Retinal pigment epithelial cell (primary cell): ENCODE results near the gene GPR62.

Experiments
- DNase-seq: peaks from one replicate; pipeline ENCODE4 v3.0.0-alpha.2; 2010; ENCODE audit warnings: low read depth
- H3K4me3 ChIP-seq: 2 replicates; pipeline ENCODE4 v1.5.1; 2011; ENCODE audit warnings: mild to moderate bottlenecking, low read length, control low read depth, moderate library complexity
- CTCF ChIP-seq: conservative IDR thresholded peaks from 2 replicates; pipeline ENCODE4 v1.5.1; 2011; ENCODE audit warnings: low read depth, low read length, control low read depth, inconsistent platforms

The GPR62 gene

DNA sequence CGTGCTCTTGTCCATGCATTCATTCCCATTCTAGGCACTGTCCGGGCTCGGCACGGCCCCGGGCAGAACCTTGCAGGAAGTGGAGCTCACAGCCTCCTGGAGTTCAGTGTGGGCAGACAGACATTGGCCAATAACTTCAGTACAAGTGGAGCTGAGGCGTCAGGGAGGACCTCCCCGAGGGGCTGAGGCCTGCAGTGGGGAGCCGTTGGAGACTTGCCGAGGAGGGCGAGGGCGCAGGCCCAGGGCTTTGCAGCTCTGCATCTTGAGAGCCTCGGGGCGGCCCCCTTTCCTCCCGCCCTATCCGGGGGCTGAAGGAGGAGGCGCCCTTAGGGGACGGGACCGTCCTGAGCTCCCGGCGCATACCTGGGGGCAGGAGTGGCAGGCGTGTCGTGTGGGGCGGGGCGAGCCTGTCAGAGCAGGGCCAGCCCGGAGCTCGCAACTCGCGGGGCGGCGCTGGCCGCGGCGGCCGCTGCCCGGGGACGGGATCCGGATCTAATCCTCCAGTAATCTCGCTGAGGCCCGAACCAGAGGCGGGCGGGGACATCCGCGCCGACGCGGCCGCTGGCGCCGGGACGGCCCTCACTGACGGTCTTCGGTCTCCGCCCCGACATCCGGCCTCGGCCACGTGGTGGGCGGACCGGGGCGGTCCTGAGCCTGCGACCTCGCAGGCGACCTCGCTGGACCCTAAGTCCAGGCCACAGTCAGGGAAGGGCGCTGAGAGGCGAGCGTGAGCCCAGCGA is 27.8 kb downstream of the GPR62 start, which contains the start of gene ACY1:
TSS of gene ACY1 (plus strand) at position 698 of the 740 bp plus-strand sequence. CDS start 530 bp downstream, outside the sequence.
- DNase-seq, result peak; percentile 78
- no peak for TF ChIP-seq CTCF
- H3K4me3 ChIP-seq, result peak within 1 kb of the TSS; percentile 49

DNA sequence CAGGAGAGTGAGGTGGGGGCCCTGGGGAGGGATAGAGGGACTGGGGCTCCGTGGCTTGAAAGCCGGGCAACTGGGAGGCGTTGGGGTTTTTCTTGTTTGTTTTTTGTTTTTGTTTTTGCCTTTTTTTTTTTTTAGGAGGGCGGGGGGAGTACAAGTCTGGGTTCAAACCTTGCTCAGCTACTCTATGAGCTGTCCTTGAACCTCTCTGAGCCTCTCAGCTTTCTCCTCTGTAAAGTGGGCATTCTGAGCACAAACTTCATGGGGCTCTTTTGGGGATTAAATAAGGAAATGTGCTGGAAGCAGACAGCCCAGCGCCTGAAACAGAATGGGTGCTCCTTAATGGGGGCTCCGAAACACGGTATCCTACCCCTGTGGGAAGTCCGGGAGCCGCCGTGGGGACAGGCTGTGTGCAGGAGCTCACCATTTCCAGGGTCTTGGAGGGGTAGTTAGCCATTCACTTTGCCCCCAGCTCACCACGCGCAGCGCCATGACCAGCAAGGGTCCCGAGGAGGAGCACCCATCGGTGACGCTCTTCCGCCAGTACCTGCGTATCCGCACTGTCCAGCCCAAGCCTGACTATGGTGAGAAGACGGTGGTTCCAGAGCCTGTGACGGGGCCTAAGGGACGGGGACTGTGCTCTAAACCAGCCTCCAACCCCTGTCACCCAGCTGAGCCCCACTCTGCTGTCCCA is 28.5 kb downstream of the GPR62 start:
- TF ChIP-seq CTCF, result no peak
- DNase-seq, result no peak
- H3K4me3 ChIP-seq, result peak overlapping the region; percentile 44

DNA sequence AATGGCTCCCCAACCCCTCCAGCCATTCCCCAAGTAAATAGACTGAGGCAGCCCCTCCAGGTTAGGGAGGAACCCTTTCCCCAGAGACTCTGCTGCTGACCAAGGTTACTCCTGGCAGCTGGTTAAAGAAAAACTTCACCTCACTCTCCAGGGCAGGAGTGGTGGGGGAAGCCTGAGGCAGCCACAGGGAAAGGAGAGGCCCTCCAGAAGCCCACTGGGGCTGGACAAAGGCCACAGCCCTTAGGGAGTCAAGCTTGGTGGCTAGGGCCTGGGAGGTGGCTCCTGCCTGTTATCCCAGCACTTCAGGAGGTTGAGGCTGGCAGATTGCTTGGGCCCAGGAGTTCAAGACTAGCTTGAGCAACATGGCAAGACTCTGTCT is 29.1 kb downstream of the GPR62 start:
- TF ChIP-seq CTCF, result no peak
- peak overlapping the region; percentile 44 for H3K4me3 ChIP-seq

DNA sequence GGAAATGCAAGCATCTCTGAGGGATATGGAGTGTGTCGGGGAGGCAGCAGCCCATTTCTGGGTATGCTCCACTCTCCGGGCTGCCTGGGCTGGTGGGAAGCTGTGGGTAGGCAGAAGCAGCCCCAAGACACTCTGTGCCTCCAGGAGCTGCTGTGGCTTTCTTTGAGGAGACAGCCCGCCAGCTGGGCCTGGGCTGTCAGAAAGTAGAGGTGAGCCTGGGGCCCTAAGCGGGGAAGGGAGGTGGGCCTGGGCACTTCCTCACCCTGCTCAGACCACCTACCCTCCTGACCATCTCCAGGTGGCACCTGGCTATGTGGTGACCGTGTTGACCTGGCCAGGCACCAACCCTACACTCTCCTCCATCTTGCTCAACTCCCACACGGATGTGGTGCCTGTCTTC is 29.9 kb downstream of the GPR62 start:
- no peak for DNase-seq
- H3K4me3 ChIP-seq, result no peak overlapping the region
- TF ChIP-seq CTCF, result no peak

More for the DNA sequence above, 29.1 kb downstream of the GPR62 start:
- DNase-seq, result no peak

- no peak for DNase-seq
Observed at GRCh38 chr3:51986010-51986947, 31.1 kb downstream of the GPR62 start.

DNA sequence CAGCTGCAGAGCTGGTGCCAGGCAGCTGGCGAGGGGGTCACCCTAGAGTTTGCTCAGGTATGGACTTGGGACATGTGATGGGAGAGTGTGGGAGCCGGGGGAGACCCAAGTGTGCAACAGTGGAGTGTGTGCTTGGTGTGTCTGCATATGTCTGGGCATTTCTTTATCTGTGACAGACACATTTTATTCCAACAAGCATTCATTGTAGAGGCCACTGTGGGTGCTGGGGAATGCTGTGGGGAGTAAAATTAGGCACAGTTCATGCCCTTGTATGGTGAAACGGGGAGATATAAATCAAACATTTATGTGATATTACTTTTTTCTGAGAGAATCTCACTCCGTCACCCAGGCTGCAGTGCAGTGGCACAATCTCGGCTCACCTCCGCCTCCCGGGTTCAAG is 32.4 kb downstream of the GPR62 start:
- no peak for TF ChIP-seq CTCF
- no peak overlapping the region for H3K4me3 ChIP-seq
- no peak for DNase-seq

More at GRCh38 chr3:51986010-51986947, 31.1 kb downstream of the GPR62 start:
- no peak for TF ChIP-seq CTCF
- H3K4me3 ChIP-seq, result no peak overlapping the region
